ENCODE data around the gene PRL. TPM values are rescaled to one million over a fixed set of nuclear protein-coding genes. Genes with fewer than 3 reads are reported as not detected.

The PRL gene
- total and polyA plus RNA-seq, 2 experiments from 2014 or later: not detected

DNA sequence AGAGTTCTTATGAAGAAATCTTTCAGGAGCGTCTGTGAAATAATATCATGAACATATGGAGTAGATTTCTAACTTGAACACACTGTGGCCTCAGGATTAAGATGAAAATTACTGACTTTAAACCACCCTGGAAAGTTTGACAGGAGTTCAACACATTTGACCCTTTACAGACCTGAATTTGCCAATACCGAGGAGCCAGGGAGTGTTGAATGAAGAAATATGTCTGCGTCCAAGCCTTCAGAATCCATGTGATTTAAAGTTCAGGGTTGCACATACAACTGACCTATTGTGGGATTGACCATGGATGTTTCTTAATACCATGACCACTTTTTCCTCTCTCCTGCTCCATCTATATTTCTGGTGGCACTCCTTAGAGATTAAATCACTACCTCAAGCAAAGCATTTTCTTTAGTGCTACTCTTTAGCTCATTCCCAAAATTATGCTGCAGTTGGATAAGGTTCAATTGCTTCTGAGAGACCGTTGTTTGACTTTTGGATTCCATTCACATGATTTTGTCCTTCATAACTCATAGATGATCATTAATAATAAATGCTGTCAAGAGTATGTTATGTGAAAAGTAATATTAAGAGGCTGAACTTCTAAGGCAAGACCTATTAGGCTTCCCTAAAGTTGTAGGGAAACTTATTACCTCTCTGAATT is 57.4 kb downstream of the PRL start:
- H3K27me3 ChIP-seq (ENCODE audit: insufficient read depth): no peaks in the 10 kb centered on the region
- Mint-ChIP-seq H3K4me1 (0 out of 3 replicates have a peak, but pooled peaks cover 2% of the 10 kb centered on the region), H3K27me3 (ENCODE audit: insufficient read depth, low read depth, poor library complexity) (no peaks in the 10 kb centered on the region), H3K4me3 (no peak overlapping the region), H3K36me3 (ENCODE audit: low read depth) (no peaks in the 10 kb centered on the region), H3K27ac (no peak overlapping the region), H3K9me3 (peaks cover 16% of the 10 kb centered on the region)
- H3K4me2 ChIP-seq: no peak overlapping the region
- H3K9me2 ChIP-seq (ENCODE audit: insufficient read depth): 0 out of 2 replicates have a peak, but pooled peaks cover 3% of the 10 kb centered on the region
- H3K36me3 ChIP-seq (ENCODE audit: insufficient read depth): no peaks in the 10 kb centered on the region
- no peak for TF ChIP-seq JUNB (IDR thresholded peaks at IDR 0.05; ENCODE audit: unreplicated experiment)
- no peak for TF ChIP-seq STAT1 (IDR thresholded peaks at IDR 0.05; ENCODE audit: unreplicated experiment)
- H2AFZ ChIP-seq: no peak overlapping the region
- DNase-seq (ENCODE audit: low spot score): no peak
- H3K79me2 ChIP-seq (replicated peaks; ENCODE audit: insufficient read depth): no peaks in the 10 kb centered on the region
- H4K20me1 ChIP-seq (replicated peaks; ENCODE audit: insufficient read depth): no peaks in the 10 kb centered on the region
- H3K27ac ChIP-seq (ENCODE audit: low read depth): no peak overlapping the region
- H3K4me3 ChIP-seq: no peak overlapping the region
- H3K4me1 ChIP-seq (ENCODE audit: insufficient read depth): no peaks in the 10 kb centered on the region
- no peaks in the 10 kb centered on the region for H3F3A ChIP-seq (replicated peaks; ENCODE audit: low read depth)
- ATAC-seq: no peak

DNA sequence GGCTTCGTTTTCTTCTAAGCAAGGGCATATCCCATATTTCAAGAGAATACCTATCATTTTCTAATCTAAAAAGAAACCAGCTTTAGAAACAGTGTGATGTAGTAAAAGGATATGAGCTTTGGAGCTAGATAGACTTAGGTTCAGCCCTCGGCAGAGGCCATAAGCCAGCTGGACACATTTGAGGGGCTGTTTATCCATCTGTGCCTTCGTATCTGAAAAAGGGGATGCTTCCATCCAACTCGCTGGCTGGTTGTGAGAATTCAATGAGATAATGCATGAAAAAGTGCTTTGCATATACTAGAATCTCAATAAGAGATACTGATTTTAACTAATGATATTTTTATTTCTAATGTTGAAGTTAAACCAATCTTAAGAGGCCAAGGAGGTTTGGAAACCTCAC is 58.0 kb downstream of the PRL start:
- Histone ChIP-seq H3K4me2 (no peak overlapping the region), H3K4me3 (no peak overlapping the region), H3K36me3 (ENCODE audit: insufficient read depth) (no peaks in the 10 kb centered on the region), H4K20me1 (replicated peaks; ENCODE audit: insufficient read depth) (no peaks in the 10 kb centered on the region), H2AFZ (no peak overlapping the region), H3K9me2 (ENCODE audit: insufficient read depth) (0 out of 2 replicates have a peak, but pooled peaks cover 3% of the 10 kb centered on the region), H3K27ac (ENCODE audit: low read depth) (no peak overlapping the region), H3K79me2 (replicated peaks; ENCODE audit: insufficient read depth) (no peaks in the 10 kb centered on the region), H3K4me1 (ENCODE audit: insufficient read depth) (no peaks in the 10 kb centered on the region), H3K27me3 (ENCODE audit: insufficient read depth) (no peaks in the 10 kb centered on the region), H3F3A (replicated peaks; ENCODE audit: low read depth) (no peaks in the 10 kb centered on the region)
- ATAC-seq (no peak), DNase-seq (ENCODE audit: low spot score) (no peak)
- Mint-ChIP-seq H3K36me3 (ENCODE audit: low read depth) (no peaks in the 10 kb centered on the region), H3K27ac (no peak overlapping the region), H3K4me3 (no peak overlapping the region), H3K27me3 (ENCODE audit: insufficient read depth, low read depth, poor library complexity) (no peaks in the 10 kb centered on the region), H3K9me3 (peaks cover 15% of the 10 kb centered on the region), H3K4me1 (0 out of 3 replicates have a peak, but pooled peaks cover 3% of the 10 kb centered on the region)
- TF ChIP-seq EZH2 (IDR thresholded peaks at IDR 0.05; ENCODE audit: low read depth, unreplicated experiment) (no peak), NANOG (IDR thresholded peaks at IDR 0.05; ENCODE audit: borderline replicate concordance) (no peak), CREB1 (CRISPR knock-in tag; IDR thresholded peaks at IDR 0.05; ENCODE audit: low read depth) (no peak), ZNF114 (CRISPR knock-in tag; IDR thresholded peaks at IDR 0.05) (no peak)
- TF ChIP-seq, protein P1, sequence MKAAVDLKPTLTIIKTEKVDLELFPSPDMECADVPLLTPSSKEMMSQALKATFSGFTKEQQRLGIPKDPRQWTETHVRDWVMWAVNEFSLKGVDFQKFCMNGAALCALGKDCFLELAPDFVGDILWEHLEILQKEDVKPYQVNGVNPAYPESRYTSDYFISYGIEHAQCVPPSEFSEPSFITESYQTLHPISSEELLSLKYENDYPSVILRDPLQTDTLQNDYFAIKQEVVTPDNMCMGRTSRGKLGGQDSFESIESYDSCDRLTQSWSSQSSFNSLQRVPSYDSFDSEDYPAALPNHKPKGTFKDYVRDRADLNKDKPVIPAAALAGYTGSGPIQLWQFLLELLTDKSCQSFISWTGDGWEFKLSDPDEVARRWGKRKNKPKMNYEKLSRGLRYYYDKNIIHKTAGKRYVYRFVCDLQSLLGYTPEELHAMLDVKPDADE (IDR thresholded peaks at IDR 0.05): no peak

DNA sequence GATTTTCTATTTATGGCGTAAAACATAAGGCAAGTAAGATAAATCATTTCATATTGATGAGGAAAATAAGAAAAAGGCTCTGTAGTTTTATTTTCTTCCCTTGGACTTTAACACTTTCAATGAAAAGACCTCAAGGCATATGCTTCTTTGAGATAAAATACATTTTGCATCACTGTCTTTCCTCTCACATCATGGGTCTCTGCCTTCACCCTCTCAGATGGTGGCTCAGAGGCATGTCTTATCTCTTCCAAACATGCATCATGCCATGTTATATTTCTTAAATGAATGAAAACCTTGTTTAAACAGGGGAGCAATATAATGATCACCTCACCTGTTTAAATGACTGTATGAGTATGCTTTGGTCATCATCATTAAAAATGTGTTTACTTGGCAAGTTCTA is 59.3 kb downstream of the PRL start:
- TF ChIP-seq NANOG (IDR thresholded peaks at IDR 0.05; ENCODE audit: borderline replicate concordance): no peak
- TF ChIP-seq EZH2 (IDR thresholded peaks at IDR 0.05; ENCODE audit: low read depth, unreplicated experiment): no peak
- no peak for TF ChIP-seq JUNB (IDR thresholded peaks at IDR 0.05; ENCODE audit: unreplicated experiment)
- TF ChIP-seq, protein P1 (IDR thresholded peaks at IDR 0.05): no peak
- no peak for TF ChIP-seq POLR2AphosphoS5 (IDR thresholded peaks at IDR 0.05; ENCODE audit: low read depth)
- Mint-ChIP-seq H3K36me3 (ENCODE audit: low read depth) (no peaks in the 10 kb centered on the region), H3K9me3 (peaks cover 3% of the 10 kb centered on the region; the same call in 1 of the 3 replicates), H3K27ac (no peak overlapping the region), H3K4me1 (0 out of 3 replicates have a peak, but pooled peaks cover 3% of the 10 kb centered on the region), H3K27me3 (ENCODE audit: insufficient read depth, low read depth, poor library complexity) (no peaks in the 10 kb centered on the region), H3K4me3 (no peak overlapping the region)
- Histone ChIP-seq H4K20me1 (replicated peaks; ENCODE audit: insufficient read depth) (no peaks in the 10 kb centered on the region), H3K4me3 (no peak overlapping the region), H3K4me1 (ENCODE audit: insufficient read depth) (no peaks in the 10 kb centered on the region), H2AFZ (no peak overlapping the region), H3K9me2 (ENCODE audit: insufficient read depth) (0 out of 2 replicates have a peak, but pooled peaks cover 6% of the 10 kb centered on the region), H3F3A (replicated peaks; ENCODE audit: low read depth) (no peaks in the 10 kb centered on the region), H3K4me2 (no peak overlapping the region), H3K79me2 (replicated peaks; ENCODE audit: insufficient read depth) (no peaks in the 10 kb centered on the region), H3K27ac (ENCODE audit: low read depth) (no peak overlapping the region), H3K36me3 (ENCODE audit: insufficient read depth) (no peaks in the 10 kb centered on the region), H3K27me3 (ENCODE audit: insufficient read depth) (no peaks in the 10 kb centered on the region)
- ATAC-seq (no peak), DNase-seq (ENCODE audit: low spot score) (no peak)

Data from GM23338 (cell line).